Fibroblast of the aortic adventitia (primary cell): ENCODE data around the gene SORCS1. TPM values are rescaled to one million over a fixed set of nuclear protein-coding genes. Genes with fewer than 3 reads are reported as not detected.

Source experiments
- DNase-seq: peaks from one replicate; pipeline ENCODE4 v3.0.0-alpha.2; 2010; ENCODE audit warnings: low read depth
- H3K4me3 ChIP-seq: 2 replicates; pipeline ENCODE4 v1.5.1; 2011; ENCODE audit warnings: low read depth, mild to moderate bottlenecking, control low read depth, low read length, moderate library complexity
- CTCF ChIP-seq: IDR thresholded peaks from 2 replicates; pipeline ENCODE4 v1.5.1; 2011; ENCODE audit warnings: mild to moderate bottlenecking, low read length, control low read depth, inconsistent platforms; ENCODE audit not compliant: insufficient read depth
- total RNA-seq: library from RNA; depleted of rRNA; stranded (reverse); fragments of >200 nt; gene quantifications from 2 replicates; pipeline ENCODE4 v1.2.3, GENCODE V29; 2012; ENCODE audit warnings: low replicate concordance

SORCS1 gene
- total RNA-seq, 1 donor = not detected

DNA sequence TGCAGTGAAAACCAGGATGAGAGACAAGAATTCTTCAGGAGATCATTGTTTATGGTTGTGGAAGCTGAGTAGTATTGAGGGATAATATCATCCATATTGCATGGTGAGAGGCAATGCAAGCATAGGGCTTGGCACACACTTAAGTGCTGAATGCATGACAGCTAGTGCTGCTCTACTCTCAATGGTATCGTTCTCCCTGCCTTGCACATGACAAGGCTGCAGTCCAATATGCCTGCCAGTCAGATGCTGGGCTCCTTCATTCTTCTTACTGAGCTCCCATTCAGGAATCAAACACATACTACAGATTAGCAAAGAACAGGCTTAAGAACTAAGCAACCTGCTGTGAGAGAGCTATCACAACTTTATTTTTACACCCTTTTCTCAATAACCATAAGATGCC lies 72.2 kb downstream of the SORCS1 start:
- TF ChIP-seq CTCF = no peak
- DNase-seq = no peak
- no peak overlapping the region for H3K4me3 ChIP-seq

DNA sequence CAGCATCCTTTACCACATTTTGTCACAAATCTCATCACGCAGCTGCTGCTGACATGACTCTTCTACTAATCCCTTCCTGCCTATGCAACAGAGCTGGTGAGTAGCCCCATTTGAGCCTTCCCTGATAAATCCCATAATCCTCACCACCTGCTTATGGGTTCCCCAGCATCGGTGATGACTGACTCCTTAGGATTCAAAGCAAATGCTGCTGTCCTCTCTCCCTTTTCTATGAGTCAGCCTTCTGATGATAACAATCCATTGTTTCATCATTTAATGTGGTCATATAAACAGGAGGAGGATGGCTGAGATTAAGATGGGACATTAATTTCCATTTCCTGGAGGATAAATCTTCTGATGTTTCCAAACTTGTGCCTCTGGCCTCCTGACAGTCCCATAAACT lies 73.4 kb downstream of the SORCS1 start:
- no peak for DNase-seq
- TF ChIP-seq CTCF = no peak
- H3K4me3 ChIP-seq = no peak overlapping the region

- H3K4me3 ChIP-seq = no peak overlapping the region
- DNase-seq = no peak
- TF ChIP-seq CTCF = no peak
Measured at GRCh38 chr10:107085665-107086525, 78.6 kb downstream of the SORCS1 start.

DNA sequence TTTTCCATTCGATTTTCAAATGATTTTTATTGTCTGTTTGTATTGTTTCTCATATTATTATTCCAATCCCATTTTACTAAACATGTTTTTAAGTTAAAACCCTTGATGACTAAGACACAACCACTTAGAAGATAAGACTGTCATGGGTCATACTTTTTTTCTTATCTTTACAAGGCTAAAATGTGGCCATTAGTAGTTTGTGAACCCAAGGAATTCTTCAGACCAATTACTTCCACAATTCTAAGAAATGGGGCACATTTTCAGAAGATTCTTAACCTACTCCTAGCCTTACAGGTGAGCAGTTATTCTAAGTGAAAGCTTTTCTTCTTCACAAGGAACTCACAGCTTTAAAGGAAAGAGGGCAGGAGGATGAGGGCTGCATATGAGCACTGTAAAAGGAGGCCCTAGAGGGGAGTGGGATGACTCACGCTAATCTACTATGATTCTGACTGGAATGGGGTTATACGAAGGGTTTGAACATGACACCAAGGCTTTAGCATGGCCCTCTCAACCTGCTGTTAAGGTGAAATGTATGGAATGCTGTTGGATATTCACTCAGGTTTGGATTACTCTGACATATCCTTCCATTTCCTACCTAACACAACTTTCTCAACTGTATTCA lies 81.0 kb downstream of the SORCS1 start:
- no peak for DNase-seq
- TF ChIP-seq CTCF = no peak
- no peak overlapping the region for H3K4me3 ChIP-seq

DNA sequence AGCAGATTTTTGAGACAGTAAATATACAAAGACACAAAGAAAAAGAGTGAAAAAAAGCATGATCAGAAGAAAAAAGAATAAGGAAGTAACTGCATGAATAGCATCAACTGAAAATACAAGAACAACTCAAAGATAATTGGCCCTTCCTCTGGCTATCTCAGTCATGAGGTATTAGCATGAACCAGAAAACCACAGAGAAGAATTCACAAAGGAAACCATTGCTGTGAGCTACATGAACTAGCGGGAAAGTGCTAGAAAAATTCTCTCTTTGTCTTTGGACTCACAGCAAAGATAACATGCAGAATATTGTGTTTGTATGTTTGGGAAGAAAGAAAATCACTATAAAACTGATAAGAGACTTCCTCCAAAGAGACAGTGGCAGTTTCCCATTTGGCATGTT lies 82.9 kb downstream of the SORCS1 start:
- no peak overlapping the region for H3K4me3 ChIP-seq
- no peak for TF ChIP-seq CTCF
- DNase-seq = no peak

DNA sequence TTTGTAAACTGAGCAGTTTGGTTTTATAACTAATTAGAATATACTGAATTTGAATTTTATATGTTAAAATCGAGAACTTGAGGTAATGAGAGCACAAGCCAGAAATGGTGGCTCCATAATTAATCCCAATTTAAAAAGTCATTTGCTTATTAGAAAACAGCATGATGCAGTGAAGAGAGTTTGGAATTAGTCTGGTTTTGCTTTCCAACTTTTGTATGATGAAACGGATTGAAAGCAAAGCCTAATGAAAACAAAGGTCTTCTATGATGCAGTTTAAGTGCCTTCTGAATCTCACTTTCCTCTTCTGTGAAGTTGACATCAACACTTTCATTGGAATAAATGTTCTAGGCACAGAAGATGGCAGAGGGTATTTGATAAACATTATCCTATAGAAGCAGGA lies 89.4 kb downstream of the SORCS1 start:
- no peak for TF ChIP-seq CTCF
- DNase-seq = no peak
- H3K4me3 ChIP-seq = no peak overlapping the region
